HL-60 (cell line): ENCODE measurements around the gene MEIOSIN.

Source experiments
- DNase-seq, 2 experiments: peaks; one replicate each; pipeline ENCODE4 v3.0.0-alpha.2; 2010 to 2020; ENCODE audit warnings: low read depth in 1 of 2, low spot score in 1 of 2
- H3K27ac ChIP-seq: fragments of 250-450 bp; sonication (Bioruptor Pico); replicated peaks from 2 replicates; pipeline ENCODE4 v1.5.1; 2020; ENCODE audit warnings: mild to moderate bottlenecking, moderate library complexity
- H3K27me3 ChIP-seq: fragments of 250-450 bp; sonication (Bioruptor Pico); 2 replicates; pipeline ENCODE4 v1.5.1; 2021; ENCODE audit warnings: mild to moderate bottlenecking, moderate library complexity; ENCODE audit not compliant: insufficient read depth, poor library complexity, severe bottlenecking
- H3K4me3 ChIP-seq: replicated peaks from 2 replicates; pipeline ENCODE4 v1.5.1; 2011; ENCODE audit warnings: mild to moderate bottlenecking, control low read depth, low read length; ENCODE audit not compliant: insufficient read depth
- CTCF ChIP-seq: IDR thresholded peaks from one replicate; pipeline ENCODE4 v1.5.1; 2011; ENCODE audit warnings: low read length, control low read depth, inconsistent platforms; ENCODE audit not compliant: insufficient read depth
- GABPA ChIP-seq: IDR thresholded peaks from 2 replicates; pipeline ENCODE4 v1.6.1; 2012; ENCODE audit warnings: low read depth
- POLR2AphosphoS5 ChIP-seq: IDR thresholded peaks from 2 replicates; pipeline ENCODE4 v1.6.1; 2012; ENCODE audit warnings: low read depth
- REST ChIP-seq: IDR thresholded peaks from 2 replicates; pipeline ENCODE4 v1.6.1; 2012; ENCODE audit warnings: low read depth; ENCODE audit not compliant: insufficient replicate concordance
- SPI1 ChIP-seq: IDR thresholded peaks from 2 replicates; pipeline ENCODE4 v1.6.1; 2012; ENCODE audit warnings: low read depth, mild to moderate bottlenecking, borderline replicate concordance

MEIOSIN gene

GRCh38 chr19:45779231-45780145, 46.2 kb downstream of the MEIOSIN start:
- H3K27me3 ChIP-seq: peaks cover 59% of the 10 kb centered on the region
- TF ChIP-seq CTCF (peak; percentile 47), POLR2AphosphoS5 (no peak)
- H3K27ac ChIP-seq: no peak overlapping the region
- no peak overlapping the region for H3K4me3 ChIP-seq
- DNase-seq: peak in 1 of 2 experiments; percentile 73

GRCh38 chr19:45780146-45780447, 46.9 kb downstream of the MEIOSIN start:
- TF ChIP-seq SPI1: no peak
- no peak for TF ChIP-seq POLR2AphosphoS5
- TF ChIP-seq GABPA: no peak
- no peak for TF ChIP-seq REST
- TF ChIP-seq CTCF: no peak
- Histone ChIP-seq H3K4me3 (no peak overlapping the region), H3K27me3 (peaks cover 62% of the 10 kb centered on the region), H3K27ac (no peak overlapping the region)
- DNase-seq: no peak

DNA sequence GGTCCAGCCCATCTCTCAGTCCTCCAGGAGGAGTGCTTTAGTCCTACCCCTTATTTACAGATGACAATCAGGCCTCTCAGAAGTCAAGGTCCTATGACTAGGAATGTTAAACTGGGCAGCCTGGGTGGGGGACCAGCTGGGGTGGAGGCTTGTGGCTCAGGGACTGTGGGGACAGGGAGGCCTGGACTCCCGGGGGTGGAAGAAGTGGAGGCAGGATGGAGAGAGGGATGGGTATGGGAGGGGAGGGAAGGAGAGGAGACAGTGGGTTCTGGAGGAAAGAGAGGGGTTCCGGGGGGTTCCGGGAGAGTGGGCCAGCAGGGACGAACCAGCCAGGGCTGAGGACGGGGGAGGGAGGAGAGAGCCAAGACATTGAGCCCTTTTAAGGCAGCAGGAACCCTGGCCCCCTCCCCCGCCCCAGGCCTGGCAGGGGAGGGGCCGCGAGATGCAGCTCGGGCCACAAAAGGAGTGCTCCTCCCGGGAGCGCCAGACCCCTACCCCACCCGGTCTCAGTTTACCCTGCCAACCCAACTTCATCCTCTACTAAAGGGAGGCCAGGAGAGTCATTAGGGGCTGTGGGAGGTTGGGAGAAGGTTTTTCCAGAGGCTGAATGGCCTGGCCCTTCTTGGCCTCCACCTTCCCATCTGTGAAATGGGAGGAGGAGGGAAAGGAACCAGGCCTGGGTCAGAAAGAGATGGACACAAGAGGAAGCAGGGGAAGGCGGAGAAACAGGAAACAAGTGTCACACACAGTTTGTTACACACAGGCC, 47.4 kb downstream of the MEIOSIN start:
- no peak for DNase-seq
- Histone ChIP-seq H3K27me3 (peaks cover 67% of the 10 kb centered on the region), H3K4me3 (no peak overlapping the region), H3K27ac (no peak overlapping the region)
- TF ChIP-seq CTCF (no peak), GABPA (no peak), POLR2AphosphoS5 (no peak), REST (no peak), SPI1 (no peak)
